HG02798 (cell line): Measurements from ENCODE around the gene STARD10.

ENCODE experiments used
- ATAC-seq: cut with Tn5 transposase; IDR thresholded peaks from one replicate; pipeline ENCODE4 v1.9.1; 2021; ENCODE audit warnings: mild to moderate bottlenecking; ENCODE audit not compliant: unreplicated experiment, poor library complexity

STARD10 gene

DNA sequence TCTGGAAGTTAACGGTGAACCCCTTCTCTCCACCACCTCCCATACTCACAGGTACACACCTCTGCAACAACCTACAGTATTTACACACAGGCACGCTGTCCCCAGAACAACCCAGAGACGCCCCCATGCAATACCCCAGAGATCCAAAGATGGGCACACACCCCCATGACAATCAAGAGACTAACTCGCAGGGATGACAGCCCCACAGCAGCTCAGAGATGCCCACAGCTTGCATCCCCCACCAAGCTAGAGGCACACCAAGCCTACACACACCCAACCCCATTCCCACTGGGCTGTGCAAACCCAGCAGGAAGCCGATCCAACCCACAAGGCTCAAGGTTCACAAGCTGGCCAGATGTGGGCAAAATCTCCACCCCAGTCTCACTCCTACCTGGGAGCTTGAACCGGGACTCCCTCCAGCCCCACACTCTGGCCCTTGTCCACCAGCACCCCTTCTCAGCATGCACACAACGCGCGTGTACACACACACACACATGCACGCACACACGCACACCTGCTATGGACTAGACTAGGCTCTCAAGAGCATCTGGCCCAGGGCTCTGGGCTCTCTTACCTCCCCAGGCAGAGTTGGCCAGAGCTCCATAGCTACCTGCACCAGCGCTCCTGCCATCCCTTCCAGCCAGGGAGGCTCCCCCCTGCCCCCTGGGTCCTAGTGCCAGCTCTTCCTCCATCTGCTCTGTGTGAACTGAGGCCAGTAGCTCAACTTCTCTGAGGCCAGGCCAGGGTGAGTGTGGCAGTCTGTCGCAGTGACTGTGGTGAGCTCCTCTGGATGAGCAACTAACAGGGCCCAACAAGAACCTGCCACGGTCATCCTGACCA is 11.5 kb downstream of the STARD10 start:
- no peak for ATAC-seq

DNA sequence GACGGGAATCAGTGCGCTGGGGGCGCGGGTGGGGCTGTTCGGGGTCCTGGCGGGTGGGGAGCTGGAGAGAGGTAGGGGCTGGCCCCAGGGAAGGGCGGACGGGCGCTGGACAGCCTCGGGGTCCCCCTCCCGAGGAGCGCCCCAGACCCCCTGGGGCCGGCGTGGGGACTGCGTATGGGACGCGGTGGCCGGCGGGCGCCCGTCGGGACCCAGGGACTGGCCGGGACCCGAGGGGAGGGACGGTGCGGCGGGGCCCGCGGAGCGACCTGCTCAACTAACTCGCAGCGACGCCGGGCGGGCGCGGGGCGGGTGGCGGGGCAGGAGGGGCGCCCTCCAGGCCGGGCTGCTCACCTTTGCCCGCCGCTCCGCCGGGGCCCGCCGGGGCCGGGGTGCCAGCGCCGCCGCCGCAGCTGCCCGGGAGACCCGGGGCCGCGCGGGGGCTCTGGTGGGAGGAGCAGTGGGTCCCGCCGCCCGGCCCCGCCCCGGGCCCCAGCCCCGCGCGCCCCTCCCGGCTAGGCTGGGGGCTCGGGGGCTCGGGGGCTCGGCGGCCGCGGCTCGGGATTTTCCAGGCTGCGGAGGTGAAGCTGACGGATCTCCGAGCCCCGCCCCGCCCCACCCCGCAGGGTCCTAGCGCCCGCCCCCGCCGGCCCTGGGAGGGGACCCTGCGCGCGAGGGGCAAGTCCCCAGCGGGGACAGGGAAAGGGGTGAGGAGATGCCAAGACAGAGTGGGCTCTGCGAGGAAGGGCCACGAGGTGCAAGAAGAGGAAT is 12.3 kb downstream of the STARD10 start:
- peak; percentile 60 for ATAC-seq

DNA sequence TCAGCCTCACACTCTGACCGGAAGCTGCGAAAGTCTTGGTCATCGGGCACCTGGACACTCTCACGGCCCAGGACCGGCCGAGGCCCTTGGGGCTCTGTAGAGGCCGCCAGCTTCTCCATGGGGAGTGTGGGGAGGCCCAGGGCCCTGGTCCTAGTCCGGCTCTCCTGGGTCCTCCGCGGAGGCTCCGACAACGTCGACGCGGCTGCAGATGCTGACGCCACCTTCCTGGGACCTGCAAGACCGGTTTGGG is 12.9 kb downstream of the STARD10 start:
- no peak for ATAC-seq

DNA sequence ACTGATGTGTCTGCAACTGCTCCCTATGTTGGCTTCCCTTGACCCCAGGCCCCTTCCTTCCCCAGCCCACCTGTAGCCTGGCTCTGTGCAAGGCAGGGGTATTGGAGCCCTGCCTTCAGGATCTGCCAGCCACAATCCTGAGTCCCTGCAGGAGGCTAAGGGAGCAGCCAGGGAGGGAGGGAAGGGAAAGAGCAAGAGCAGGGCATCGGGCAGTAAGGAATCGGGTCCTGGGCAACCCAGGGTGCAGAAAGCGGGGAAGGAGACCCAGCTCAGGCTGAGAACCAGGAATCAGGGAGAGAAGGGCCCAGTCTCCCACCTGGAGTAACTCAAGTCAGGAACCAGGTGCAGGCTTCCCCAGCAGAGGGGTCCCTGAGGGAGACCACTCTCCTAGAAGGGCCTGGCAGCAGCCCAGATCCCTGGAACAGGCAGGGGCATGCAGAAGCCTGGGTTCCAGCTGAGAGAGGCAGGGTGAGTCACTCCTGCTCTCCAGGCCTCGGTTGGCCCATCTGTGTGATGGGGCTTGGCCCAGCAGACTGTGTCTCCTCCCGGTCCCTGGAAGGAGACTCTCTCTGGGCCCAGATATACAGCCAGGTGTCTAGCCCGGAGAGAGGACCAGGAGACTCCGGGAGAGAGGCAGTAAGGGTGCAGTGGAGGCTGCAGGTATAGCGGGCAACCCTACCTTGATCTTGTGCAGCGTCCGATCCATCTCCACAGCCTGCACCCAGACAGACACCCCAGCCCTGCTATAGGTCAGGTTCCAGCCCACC is 13.4 kb downstream of the STARD10 start:
- no peak for ATAC-seq

DNA sequence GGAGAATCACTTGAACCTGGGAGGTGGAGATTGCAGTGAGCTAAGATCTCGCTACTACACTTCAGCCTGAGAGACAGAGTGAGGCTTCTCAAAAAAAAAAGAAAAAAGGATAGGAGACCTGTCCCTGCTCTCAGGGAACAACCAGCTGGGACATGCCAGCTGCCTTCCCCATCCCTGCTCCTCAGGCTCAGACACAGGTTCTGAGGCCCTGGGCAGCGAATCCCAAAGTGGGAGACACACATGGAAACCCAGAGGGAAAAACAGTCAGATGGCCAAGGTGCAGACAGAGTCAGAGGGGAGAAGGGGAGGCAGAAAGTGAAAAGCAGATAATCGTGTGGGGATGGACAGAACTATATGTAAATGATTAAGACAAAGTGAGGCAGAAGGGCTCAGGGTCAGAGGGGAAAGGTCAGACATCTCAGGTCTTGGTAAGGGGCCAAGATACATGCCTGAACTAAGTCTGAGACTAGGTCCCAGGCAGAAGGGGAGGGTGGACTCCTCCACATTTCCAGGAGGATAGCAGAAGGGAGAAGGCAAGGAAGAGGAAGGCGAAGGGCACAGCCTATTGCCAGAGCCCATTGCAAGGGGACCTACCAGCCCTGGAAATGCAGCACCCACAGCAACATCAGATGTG is 14.2 kb downstream of the STARD10 start:
- no peak for ATAC-seq

DNA sequence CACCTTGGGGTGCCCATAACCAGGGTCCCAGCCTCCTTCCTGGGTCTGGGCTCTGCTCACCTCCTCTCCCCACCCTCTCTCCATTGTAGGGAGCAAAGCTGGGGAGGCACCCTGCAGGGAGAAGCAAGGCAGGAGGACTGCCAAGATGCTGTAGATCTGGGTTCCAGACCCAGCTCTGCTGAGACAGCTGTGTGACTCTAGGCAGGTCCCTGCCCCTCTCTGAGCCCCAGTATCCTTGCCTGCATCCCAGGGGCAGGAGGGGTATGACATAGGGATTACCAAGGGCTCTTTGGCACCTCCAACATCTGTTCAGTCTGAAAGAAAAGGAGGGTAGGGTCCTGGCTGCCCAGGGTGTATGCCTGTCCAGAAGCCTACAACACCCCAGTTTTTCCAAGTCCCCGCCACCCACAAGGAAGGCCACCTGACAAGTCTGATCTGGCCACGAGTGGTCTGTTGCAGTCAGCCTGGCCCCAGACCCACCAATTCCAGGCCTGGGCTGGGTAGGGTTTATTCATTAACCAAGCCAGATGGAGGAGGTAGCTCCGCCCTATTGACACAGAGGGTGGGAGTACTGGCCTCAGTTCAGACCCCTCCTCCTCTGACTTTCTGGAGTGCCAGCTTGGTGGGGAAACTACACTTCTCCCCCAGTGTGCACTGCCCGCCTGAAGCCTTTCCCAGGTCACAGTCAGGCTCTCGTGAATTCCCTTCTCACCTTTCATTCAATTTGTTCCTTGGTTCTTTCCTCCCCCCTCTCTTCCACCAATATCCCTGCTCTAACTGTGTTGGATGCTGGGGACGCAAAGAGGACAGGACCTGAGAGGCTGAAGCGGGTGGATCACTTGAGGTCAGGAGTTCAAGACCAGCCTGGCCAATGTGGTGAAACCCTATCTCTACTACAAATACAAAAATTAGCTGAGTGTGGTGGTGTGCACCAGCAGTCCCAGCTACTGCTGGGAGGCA is 15.0 kb downstream of the STARD10 start:
- ATAC-seq, result no peak

DNA sequence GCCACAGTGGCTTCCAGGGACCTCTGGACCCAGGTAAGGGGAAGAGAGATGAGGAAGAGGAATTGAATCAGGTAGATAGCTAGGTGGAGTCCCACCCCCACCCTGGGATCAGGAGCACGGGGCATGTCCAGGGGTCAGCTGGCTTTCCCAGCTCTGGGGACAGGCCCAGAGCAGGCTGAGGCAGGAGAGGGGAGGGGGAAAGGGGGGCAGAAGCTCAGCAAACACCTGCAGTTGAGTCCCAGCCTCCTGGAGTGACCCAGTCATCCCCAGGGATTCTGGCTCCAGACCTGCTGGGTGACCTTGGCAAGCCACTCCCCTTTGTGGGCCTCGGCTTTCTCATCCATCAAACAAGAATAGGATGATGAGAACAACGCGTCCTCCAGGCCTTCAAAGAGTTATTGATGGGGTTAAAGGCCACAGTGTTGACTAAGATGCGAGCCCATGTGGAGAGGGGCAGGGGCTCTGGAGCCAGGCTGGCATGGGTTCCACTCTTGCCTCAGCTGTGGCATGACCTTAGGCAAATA is 16.0 kb downstream of the STARD10 start:
- no peak for ATAC-seq

DNA sequence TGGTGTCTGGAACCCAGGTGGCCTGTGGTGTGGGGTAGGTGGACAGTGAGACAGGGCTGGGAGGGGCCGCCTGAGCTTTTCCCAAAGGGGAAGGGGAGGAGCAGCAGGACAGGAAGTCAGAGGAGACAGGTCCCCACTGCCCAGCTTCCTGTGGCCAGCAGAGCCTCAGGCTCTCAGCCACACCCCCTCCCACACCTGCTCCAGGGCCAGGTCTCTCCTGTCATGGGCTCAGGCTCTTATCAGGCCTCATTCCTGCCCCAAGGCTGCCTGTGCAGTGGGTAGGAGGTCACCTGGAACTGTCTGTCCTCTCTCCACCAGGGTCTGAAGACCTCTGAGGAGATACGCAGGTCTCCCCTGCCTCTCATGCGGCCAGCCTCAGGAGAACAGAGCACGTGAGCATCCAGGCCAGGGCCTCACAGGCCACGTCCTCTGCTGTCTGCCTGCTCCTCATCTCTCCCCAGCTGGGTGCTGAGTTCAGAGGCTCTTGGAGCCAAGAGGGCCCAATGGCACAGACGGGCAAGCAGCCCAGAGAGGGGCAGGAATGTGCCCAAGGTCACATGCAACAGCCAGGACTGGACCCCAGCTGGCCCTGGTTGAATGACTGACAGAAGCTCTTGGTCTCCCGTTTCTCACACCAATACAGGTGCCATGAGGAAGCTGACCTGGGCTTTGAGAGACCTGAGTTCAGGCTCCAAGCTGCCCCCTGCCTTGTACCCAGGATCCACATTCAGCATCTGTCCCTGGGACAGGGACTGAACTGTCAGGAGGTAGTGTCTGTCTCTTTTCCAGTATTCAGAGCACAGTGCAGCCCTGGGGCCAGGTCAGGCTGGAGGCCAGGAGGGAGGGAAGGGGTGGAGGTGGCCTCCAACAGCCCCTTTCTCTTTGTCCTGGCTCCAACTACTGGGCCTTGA is 16.7 kb downstream of the STARD10 start:
- ATAC-seq, result no peak

DNA sequence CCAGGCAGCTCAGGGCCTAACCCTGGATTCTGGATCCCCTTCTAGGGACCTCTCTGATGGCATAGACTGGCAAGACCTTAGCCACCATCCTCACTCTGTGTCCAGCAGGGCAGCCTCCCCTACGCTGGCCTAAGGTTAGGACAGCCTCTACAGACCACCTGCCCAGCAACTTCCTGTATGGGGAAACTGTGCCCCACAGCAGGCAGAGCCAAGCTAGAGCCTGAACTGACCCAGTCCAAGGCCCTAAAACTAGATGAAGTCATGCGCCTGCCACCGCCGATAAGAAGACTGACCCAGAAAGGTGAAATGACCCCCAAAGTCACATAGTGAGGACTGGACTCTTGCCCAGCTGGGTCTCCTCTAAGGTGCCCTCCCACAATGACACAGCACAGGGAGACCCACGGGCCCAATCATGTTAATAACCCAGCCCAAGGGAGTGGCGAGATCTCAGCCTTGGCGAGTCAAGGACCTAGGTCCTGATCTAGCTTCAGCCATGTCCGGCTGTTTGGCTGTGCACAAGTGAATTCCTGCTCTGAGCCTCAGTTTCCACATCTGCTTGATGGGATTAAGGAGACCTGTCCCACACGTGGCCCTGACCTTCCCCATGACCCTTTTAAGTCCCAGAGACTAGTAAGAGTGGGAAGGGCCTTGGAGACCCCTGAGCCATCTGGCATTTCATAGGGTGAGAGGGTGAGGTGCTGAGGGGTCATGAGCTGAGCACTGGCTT is 17.6 kb downstream of the STARD10 start:
- ATAC-seq, result no peak

DNA sequence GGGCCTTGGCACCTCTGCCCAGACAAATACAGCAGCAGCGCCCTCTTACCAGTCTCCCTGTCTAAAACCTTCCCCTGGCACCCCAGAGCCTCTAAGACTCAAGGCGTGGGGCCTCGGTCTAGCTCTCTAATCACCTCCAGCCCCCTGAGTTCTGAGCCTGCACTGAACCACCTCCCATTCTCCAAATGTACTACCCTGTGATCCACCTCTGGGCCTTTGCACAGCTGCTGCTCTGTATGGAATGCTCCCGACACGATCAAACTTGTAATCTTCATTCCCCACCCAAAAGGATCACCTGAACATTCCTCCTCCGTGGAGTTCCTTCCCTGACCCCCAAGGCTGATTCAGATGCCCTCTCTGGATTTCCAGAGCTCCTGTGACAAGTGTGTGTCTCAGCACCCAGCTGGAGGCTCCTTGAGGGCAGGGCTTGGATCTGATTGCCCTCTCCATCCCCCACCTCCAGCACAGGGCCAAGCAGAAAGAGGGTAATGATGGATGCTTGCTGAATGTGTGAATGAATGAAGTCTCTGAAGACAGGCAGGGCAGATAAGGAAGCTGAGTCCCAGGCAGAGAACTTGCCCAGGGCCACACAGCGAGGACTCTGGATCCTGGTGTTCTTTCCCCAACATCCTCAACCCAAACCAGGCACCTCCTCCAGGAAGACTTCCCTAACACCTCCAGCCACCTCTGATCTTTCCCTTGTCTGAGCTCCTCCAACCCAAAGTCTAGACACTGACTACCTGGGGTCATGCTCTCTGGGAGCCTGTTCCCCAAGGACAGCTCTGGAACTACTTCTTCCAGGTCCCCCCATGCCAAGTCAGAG is 18.3 kb downstream of the STARD10 start:
- no peak for ATAC-seq

DNA sequence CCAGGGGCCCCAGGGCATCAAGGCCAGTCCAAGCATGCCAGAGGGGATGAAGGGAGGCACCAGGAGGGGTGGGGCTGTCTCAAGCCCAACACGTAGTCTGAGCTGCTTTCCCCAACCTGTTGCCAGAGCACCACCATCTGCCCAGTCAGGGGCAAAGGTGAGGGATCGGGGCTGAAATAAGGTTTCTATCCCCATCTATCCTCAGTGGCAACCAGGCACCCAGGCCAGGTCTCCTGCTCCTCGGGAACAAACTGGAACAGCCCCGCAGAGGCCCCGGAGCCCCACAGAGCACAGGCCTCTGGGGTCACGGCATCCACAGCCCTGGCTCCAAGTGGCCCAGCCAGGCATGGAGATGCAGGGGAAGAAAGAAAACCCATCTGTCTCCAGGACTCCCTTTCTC is 19.3 kb downstream of the STARD10 start:
- no peak for ATAC-seq

DNA sequence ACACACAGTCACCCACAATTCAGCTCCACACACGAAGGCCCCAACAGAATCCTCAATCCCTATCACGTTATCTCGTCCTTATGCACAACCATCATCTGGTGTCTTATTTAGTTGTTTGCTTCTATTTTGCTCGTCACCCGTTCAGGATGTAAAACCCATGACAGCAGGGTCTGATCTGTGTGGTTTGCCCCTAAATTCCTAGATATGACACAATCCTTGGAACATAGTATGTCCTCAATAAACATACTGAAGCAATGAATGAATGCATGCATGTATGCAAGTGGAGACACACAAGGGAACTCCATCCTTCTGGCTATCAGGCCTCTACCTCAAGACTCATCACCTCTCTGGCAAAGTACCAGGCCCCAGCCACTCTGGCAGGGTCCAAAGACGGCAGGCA is 20.2 kb downstream of the STARD10 start:
- ATAC-seq, result no peak

DNA sequence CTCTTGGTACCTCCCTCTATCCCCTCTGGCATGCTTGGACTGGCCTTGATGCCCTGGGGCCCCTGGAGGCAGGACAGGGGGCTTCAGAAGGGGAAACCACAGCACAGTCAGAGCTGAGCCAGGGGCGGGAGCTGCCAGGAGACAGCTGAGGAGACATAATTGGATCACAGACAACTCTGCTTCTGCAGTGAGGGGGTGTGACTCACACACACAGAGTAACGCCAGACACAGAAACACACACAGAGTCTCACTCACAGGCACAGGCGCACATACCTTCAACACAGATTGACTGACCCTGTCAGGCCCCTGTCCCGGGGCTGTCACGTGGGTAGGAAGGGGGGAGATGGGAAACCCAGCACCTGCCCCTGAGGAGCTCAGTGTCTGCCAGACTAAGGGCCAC is 20.6 kb downstream of the STARD10 start:
- ATAC-seq, result no peak

DNA sequence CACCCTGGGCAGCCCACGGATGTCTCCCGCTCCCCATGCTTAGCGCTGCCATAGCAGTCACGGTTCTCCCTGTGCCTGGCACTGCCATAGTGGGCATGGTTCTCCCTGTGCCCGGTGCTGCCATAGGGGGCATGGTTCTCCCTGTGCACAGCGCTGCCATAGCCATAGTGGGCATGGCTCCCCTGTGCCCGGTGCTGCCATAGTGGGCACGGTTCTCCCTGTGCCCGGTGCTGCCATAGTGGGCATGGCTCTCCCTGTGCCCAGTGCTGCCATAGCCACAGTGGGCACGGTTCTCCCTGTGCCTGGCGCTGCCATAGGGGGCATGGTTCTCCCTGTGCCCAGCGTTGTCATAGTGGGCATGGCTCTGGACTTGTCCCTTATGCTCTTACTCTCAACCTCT is 21.8 kb downstream of the STARD10 start:
- no peak for ATAC-seq

DNA sequence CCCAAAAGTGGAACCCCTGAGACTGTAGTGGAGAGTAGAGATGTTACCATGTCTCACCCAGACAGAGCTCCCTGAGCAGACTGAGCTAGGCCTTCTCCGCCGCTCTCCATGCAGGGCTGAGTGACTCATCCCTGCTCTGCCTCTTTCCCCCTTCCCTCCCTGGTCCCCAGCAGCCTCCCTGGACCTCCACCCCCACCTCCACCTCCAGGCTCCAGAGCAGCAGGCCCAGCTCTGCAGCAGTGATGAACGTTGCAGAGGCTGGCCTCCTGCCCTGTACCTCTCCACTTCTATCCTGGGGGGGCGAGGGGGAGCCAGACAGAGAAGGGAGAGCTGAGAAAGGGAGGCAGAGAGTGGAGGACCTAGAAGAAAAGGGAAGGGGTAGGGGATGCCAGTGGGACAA is 22.3 kb downstream of the STARD10 start:
- ATAC-seq, result no peak

DNA sequence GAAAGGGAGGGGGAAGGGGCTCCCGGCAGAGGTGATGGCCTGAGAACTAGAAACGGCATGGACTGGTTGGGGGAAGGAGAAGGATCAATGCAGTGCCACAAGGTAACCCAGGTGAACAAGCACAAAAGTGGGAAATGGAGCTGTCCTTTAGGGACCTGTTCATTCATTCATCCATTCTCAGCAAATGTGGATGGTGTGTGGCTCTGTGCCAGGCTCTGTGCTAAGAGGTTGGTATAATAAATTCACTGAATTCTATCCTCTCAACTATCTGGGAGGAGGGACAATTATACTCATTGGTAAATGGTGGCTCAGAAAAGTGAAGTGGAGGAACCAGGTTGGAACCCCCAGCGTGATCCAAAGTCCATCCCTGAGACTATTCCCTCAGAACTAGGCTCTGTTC is 23.0 kb downstream of the STARD10 start:
- ATAC-seq, result no peak

DNA sequence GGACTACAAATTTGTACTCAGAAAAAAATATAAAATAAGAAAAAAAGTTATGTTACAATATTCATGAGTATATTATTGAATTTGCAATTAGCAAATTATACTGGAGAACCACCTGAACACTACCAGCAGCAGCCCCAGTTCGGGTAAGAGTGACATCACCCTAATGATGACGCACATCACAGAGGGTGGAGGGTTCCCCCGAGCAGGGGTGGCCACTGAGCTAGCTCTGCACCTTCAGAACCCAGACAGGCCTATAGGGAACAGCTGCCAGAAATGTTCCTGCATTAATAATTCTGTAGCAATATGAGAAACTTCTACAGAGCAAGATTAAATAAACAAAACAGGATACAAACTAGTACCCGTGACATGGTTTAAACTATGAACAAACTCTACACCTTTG is 24.2 kb downstream of the STARD10 start:
- ATAC-seq, result no peak
